Gastroesophageal sphincter (tissue), 3 donors: Measurements from ENCODE around the gene SMG1.

Source experiments
- EP300 ChIP-seq: sonication (generic); formaldehyde crosslinking; IDR thresholded peaks from one replicate; pipeline ENCODE4 v1.6.1; 2017; ENCODE audit warnings: antibody characterized with exemption, mild to moderate bottlenecking
- POLR2A ChIP-seq, 2 donors: fragments of 450-650 bp; IDR thresholded peaks; one replicate each; pipeline ENCODE4 v1.6.1; 2017; ENCODE audit warnings: antibody characterized with exemption in 2 of 2, mild to moderate bottlenecking in 2 of 2, moderate library complexity in 1 of 2
- POLR2AphosphoS5 ChIP-seq: sonication (generic); formaldehyde crosslinking; IDR thresholded peaks from one replicate; pipeline ENCODE4 v1.6.1; 2017; ENCODE audit warnings: antibody characterized with exemption
- TF ChIP-seq, protein P1 (sequence below), 4 experiments: fragments of 200-600 bp in 2 of 4; fragments of 450-650 bp in 2 of 4; sonication (generic) in 1 of 4; IDR thresholded peaks; one replicate each; pipeline ENCODE4 v1.5.1; 2017 to 2019; ENCODE audit warnings: antibody characterized with exemption in 4 of 4, mild to moderate bottlenecking in 2 of 4, moderate library complexity in 2 of 4

DNA sequence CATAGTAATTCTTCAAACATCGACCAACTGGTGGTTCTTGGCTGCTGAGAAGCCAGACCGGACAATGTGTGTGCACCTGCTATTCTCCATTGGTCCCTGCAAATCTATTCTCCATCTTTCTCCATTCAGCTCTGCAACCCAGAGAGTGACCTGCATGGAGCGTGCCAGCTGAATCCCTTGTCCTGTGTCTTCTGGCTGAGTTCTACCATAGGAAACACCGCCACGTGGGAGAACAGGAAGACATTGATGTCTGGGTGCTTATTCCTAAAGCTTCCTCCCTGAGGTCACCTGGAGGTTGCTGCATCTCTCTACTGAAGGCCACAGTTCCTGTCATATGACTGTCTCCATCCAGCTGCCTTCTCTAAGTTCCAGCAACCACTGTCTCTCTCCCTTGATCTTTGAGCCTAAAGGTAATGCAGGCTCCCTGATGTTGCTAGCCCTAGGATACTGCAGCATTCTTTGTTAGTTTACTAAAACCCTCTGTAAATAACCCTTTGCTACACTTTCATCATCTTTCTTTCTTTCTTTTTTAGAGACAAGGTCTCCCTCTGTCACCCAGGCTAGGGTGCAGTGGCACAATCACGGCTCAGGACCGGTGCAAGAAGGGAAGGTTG is 10.6 kb upstream of the SMG1 start:
- TF ChIP-seq, protein P1, sequence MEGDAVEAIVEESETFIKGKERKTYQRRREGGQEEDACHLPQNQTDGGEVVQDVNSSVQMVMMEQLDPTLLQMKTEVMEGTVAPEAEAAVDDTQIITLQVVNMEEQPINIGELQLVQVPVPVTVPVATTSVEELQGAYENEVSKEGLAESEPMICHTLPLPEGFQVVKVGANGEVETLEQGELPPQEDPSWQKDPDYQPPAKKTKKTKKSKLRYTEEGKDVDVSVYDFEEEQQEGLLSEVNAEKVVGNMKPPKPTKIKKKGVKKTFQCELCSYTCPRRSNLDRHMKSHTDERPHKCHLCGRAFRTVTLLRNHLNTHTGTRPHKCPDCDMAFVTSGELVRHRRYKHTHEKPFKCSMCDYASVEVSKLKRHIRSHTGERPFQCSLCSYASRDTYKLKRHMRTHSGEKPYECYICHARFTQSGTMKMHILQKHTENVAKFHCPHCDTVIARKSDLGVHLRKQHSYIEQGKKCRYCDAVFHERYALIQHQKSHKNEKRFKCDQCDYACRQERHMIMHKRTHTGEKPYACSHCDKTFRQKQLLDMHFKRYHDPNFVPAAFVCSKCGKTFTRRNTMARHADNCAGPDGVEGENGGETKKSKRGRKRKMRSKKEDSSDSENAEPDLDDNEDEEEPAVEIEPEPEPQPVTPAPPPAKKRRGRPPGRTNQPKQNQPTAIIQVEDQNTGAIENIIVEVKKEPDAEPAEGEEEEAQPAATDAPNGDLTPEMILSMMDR (IDR thresholded peaks at IDR 0.05): no peak
- TF ChIP-seq POLR2AphosphoS5 (no peak), POLR2A (IDR thresholded peaks at IDR 0.05) (no peak), EP300 (no peak)
